ENCODE measurements around the gene MYMK. TPM values are rescaled to one million over a fixed set of nuclear protein-coding genes. Genes with fewer than 3 reads are reported as not detected.

Gene MYMK
- total RNA-seq, 2 experiments from 2014 or later: not detected

DNA sequence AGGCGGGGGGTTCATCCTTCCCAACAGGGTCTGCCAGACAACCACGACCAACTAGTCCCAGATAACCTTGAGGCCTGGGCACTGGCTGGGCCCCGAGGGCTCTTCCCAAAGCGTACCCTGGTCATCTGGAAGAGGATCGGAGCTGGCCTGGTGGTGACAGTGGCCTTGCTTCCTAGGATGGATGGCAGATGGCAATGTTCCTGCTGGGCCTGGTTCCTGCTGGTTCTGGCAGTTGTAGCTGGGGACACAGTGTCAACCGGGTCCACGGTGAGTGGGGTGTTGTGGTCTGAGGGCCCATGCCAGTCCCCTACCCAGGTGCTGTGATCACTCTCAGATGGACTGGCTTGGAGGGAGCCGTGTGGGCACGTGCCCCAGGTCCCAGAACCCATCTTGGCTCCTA lies 11.8 kb upstream of the MYMK start:
- ChIA-PET CTCF (no interaction called here), POLR2A (no interaction called here)

DNA sequence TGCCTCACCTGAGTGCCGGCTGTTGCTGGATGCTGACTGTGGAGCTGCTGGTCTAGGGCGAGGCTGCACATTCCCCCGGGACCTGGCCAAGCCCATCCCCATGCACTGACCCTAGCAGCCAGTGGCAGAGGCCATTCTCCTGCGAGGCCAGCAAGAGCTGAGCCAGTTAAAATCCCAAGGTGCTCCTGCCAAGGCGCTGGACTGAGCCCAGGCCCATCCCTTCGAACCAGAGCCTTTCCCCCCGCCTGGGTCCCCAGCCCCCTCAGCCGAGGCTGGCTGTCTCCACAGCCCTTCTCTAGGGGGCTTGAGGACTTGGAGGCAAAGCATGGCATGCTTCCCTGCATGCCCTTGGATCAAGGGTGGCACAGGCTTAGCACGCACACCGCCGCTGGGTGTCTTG lies 11.3 kb upstream of the MYMK start:
- POLR2A ChIA-PET: no interaction called here
- CTCF ChIA-PET: no interaction called here

DNA sequence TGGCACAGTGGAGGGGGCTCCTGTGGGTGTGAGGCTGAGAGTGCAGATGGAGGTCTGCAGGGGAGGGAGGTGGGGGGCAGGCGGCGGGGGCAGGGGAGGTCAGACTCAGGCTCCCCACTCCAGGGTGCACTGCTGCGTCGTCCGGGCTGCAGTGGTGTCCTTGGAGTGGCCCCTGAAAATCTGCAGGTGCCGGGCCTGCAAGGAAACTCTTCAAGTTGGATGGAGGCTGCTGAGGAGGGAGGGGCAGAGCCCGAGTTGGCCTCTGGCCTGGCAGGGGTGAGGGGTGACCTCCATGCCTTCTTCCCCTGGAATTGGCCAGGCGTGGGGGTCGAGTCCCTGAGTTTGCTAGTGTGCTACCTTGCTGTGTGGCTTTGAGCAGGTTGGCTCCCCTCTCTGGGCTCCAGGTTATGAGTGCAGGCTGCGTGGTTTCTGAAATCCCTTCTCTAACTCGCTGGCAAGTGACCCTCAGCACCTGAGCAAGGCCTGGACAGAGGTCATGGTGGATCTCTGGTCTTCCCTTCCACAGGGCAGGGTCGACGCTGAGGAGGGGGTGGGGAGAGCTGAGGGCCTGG lies 10.6 kb upstream of the MYMK start:
- POLR2A ChIA-PET: no interaction called here
- CTCF ChIA-PET: no interaction called here

DNA sequence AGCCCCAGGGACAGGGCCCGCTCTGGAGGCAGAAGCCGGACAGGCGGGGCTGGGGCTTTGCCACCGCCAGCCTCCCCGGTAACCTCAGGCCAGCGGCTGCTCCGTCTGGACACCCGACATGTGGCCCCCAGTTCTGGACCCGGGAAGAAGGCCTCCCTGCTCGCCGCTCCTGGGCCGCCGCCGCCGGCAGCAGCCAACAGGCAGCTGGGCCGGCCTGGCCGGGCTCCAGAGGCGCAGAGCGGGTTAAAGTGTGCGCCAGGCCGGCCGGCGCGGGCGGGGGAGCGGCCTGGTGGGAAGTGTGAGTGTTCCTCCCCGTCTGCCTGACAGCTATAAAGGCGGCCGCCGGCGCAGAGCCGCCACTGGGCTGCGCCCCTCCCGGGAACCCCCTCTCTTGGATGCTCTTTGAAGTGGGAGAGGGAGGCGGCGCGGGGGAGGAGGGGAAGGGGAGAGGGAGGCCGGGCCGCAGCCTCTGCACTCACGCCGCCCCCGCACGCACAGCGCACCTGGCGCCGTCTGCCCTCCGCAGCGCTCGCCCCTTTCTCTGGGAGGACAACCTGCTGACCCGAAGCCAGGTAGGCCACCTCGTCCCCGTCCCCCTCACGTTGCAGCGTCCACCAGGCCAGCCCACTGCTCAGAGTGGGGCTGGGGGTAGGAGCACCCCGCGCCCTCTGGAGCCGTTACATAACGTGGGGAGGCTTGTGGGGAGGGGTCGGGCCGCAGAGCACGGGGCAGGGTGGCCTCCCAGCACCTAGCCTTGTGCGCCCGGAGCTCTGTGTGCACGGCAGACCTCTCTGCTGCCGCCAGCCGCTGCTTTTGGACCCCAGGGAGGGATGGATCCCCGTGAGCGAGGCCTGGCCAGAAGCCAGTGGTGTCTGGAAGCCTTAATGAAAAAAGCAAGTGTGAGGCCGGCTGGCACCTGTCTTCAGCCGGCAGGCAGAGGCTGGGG lies 9.9 kb upstream of the MYMK start, which contains the start of gene ADAMTSL2:
TSS of gene ADAMTSL2 (plus strand) at position 359 of the 946 bp plus-strand sequence. CDS start 2,009 bp downstream, outside the sequence.
- POLR2A ChIA-PET: interaction anchor here (0.6 kb wide), 1 partner anchor 475 kb away, joined by 5 read pairs; no protein-coding TSS in a partner anchor
- CTCF ChIA-PET: no interaction called here

DNA sequence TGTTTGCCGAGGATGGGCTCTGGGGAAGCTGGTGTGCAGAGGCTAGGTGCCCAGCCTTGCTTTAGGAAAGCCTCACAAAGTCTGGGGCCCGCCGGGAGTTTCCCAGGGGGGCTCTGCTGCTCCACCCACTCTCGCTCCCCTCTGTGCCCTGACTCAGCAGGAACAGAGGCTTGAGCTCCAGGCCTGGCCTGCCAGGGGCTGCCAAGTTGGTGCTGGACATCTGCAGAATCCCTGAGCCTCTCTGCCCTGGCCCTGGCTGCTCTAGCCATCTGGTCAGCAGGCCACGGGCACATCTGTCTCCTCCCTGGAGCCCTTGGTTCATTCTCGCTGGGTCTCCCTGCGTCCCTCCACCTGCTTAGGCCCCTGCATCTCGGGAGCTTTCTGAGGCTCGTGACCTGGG lies 9.1 kb upstream of the MYMK start:
- POLR2A ChIA-PET: interaction anchor here (0.6 kb wide), 2 partner anchors 25 to 476 kb away, joined by 5 to 7 read pairs; no protein-coding TSS in a partner anchor
- CTCF ChIA-PET: no interaction called here

- CTCF ChIA-PET: interaction anchor here (0.6 kb wide), 1 partner anchor 15 kb away, joined by 3 read pairs; no protein-coding TSS in a partner anchor
- POLR2A ChIA-PET: no interaction called here
Observed at GRCh38 chr9:133532937-133533668, 8.3 kb upstream of the MYMK start.

GRCh38 chr9:133531293-133531692 lies 6.5 kb upstream of the MYMK start:
- ChIA-PET CTCF (no interaction called here), POLR2A (no interaction called here)

- POLR2A ChIA-PET: no interaction called here
- CTCF ChIA-PET: no interaction called here
Observed at GRCh38 chr9:133529874-133530273, 5.1 kb upstream of the MYMK start.

DNA sequence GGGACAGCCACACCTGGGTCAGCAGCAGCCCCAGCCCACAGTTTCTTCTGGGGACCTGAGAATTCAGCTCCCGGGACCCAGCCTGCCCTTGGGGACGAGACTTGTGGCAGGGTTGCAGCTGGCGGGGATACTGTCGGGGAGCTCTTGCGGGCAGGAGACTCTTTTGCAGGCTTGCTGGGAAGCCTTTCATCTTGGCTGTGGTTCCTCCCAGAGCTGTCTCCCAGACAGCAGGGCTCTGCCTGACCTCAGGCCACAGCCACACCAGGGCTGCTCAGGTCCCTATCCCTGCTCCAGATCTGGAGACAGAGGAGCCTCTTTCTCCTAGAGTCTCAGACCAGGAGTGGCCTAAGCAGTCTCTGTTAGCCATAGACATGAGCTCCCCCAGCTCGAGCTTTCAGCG lies 4.7 kb upstream of the MYMK start:
- POLR2A ChIA-PET: no interaction called here
- CTCF ChIA-PET: no interaction called here

- POLR2A ChIA-PET: no interaction called here
- CTCF ChIA-PET: no interaction called here
Observed at GRCh38 chr9:133528876-133529241, 4.1 kb upstream of the MYMK start.

DNA sequence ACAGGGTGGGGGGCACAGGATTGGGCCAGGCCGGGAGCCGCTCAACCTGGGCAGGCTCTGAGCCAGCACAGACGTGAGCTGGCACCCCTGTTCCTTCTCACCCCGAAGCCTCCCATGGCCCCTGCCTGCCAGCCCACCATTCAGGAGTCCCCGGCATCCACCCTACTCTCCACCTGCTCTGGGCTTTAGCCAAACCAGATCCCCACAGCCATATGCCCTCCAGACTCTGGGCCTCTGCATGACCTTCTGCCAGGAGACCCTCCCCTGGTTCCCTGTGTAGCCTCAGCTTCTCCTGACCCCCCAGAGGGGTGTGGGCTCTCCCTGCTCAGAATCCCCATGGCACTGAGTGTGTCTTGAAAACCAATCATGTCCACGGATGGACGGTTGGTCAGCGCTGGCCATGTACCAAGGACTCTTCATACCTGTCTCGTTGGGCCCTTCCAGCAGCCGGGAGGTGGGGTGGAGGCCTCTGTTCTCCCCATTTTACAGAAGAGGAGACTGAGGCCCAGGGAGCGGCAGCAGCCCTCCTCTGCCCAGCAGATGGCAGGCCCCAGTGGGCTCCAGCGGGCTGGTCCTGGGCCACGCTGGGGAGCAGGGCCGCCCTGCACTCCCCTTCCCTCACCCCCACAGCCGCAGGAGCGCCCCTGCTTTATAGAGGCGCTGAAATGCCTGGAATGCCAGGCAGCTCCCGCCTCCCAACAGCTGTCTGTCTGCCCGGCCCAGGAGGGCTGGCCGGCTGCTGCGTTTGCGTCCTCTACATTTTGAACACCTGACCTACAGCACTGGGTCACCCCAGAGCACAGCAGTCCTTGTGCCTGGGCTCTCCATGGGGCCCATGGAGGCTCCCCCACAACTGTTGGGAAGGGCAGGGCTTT lies 3.5 kb upstream of the MYMK start:
- ChIA-PET CTCF (no interaction called here), POLR2A (no interaction called here)

- ChIA-PET CTCF (no interaction called here), POLR2A (no interaction called here)
Observed at GRCh38 chr9:133527444-133527920, 2.7 kb upstream of the MYMK start.

DNA sequence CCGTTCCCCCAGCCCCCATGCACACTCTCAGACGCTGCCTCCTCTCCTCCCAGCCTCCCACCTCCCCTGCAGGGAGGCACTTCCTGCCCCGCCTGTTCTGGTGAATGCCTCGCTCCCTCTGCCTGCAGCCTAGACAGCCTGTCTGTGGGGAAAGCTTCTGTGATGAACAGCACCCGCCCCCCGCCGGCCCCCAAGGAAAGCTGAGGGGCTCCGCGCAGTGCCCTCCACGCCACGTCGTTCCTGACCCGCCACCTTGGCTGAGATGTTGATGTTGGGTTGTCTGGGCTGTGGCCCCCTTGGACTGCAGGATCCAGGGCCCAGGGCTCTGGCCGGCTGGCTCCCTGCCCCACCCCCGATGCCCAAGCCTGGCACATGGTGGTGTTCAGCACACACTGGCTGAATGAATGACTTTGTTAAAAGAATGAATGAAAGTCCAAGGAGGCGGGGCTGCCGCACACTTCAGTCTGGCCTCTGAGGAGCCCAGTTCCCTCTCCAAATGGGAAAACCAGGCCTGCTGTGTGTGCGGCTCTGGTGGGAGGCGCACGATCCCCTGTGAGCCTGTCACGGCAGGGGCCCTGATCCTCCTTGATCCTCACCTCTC lies 2.1 kb upstream of the MYMK start:
- ChIA-PET POLR2A (no interaction called here), CTCF (no interaction called here)

DNA sequence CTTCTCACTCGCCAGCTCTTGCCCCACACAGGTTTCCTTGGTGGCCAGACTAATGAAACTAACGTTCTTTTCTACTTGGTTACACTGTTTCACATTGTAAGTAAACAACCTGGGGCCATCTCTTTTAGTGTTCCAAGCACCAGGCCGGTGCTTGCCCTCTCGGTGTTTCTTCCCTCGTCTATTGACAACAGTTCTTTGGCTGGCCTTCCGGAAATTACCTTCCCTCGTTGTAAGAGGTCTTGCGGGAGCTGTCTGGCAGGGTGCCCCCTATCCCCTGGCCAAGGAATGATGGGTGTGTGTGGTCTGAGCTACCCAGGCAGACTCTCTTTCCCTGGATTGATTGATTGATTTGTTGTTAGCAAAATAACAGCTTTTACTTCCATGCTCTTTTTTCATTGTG lies 918 bp upstream of the MYMK start:
- ChIA-PET POLR2A (no interaction called here), CTCF (no interaction called here)

DNA sequence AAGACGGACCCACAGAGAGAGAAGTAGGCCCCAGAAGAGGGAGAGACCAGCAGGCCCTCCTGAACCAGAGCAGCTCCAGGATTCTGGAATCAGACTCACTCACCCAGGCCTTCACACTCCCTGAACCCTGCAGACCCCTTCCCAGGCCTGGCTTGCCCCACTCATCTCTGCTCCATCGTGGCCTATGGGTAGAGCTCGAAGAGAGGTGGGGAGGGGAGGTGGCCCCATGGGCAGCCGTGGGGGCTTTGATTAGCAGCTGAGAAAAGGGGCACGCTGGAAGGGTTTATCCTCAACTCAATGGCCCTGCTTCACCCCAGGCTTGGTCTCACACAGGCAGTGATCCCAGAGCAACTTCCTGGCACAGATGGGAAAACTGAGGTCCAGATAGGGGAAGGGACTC lies 613 bp downstream of the MYMK start:
- ChIA-PET POLR2A (no interaction called here), CTCF (interaction anchor here (0.6 kb wide), 1 partner anchor 219 kb away, joined by 3 read pairs; no protein-coding TSS in a partner anchor)

DNA sequence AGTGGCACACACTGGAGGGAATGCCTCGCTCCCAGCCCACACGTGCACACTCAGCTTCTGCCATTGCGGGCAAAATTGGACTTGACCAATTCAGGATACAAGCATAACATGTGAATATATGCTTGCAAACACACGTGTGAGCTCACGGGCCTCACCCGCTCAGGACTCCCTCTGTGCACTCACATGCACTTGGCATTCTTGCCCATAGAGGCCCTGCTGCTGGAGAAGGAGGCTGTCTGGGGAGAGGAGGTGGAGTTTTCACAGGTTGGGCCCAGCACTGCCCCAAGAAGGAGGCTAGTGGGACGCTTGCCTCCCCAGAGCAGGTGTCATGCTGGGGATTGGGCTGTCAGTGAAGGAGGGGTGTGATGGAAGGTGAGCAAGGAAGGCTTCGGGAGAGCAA lies 1.7 kb downstream of the MYMK start:
- CTCF ChIA-PET: no interaction called here
- POLR2A ChIA-PET: no interaction called here

DNA sequence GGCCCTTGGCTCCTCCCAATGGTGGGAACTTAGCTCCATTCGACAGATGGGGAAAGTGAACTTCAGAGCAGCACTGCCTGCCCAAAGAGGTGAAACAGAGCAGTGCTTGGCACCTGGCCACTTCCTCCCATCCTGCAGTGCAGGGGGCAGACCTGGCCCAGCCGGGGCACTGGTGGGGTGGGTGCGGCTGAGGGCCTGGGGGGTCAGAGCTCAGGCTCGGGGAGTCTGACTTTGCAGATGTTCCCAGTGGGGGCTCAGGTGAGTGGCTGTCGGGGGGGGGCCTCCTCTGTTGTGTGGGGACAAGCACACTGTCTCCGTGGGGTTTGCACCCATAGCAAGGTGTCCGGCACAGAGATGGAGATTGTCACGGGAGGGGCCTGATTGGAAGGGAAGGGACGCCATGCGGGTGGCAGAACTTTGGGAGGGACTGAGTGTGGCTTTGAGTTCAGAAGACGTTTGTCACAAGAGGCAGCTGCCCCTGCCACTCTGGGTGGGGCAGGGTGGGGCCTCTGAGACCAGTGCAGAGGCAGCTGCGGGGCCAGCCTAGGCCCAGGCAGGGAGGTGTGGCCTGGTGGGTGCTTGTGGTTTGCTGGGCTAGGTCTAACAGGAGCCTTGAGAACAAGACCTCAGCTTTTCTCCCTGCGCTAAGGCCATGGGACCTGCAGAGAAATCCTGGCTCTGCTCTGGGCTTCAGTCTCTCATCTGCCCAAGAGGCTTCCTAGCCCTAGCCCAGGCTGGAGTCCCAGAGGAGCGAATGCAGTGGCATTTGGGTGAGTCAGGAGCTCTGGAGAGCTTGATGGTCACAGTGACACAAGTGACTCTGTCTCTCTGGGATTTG lies 2.5 kb downstream of the MYMK start:
- ChIA-PET CTCF (no interaction called here), POLR2A (interaction anchor here (0.8 kb wide), 1 partner anchor 1281 kb away, joined by 3 read pairs; no protein-coding TSS in a partner anchor)

All from activated CD8-positive, alpha-beta memory T cell treated with anti-CD3 and anti-CD28 coated beads for 36 hours (primary cell).